Suprapubic skin (tissue), 3 donors: Measurements from ENCODE around the gene TRAK1.

Experiments used
- CTCF ChIP-seq, 2 donors: fragments of 200-600 bp in 1 of 2; fragments of 450-650 bp in 1 of 2; sonication (generic) in 1 of 2; IDR thresholded peaks; one replicate each; pipeline ENCODE4 v1.5.1; 2016 to 2019; ENCODE audit warnings: antibody characterized with exemption in 2 of 2, mild to moderate bottlenecking in 1 of 2, moderate library complexity in 1 of 2
- EP300 ChIP-seq: sonication (generic); formaldehyde crosslinking; IDR thresholded peaks from one replicate; pipeline ENCODE4 v1.6.1; 2017; ENCODE audit warnings: antibody characterized with exemption
- POLR2A ChIP-seq, 2 donors: fragments of 450-650 bp; IDR thresholded peaks; one replicate each; pipeline ENCODE4 v1.6.1; 2017; ENCODE audit warnings: antibody characterized with exemption in 2 of 2, mild to moderate bottlenecking in 2 of 2, moderate library complexity in 2 of 2

- TF ChIP-seq CTCF (IDR thresholded peaks at IDR 0.05): no peak
- no peak for TF ChIP-seq POLR2A (IDR thresholded peaks at IDR 0.05)
- TF ChIP-seq EP300: no peak
Measured at GRCh38 chr3:42257007-42257406, 165.8 kb downstream of the TRAK1 start.
